IMR-90 (cell line): ENCODE data around the gene CDK6.

Experiments
- BHLHE40 ChIP-seq: fragments of 150-350 bp; IDR thresholded peaks from 2 replicates; pipeline ENCODE4 v1.6.1; 2016; ENCODE audit warnings: mild to moderate bottlenecking, low read depth, low read length
- CHD1 ChIP-seq: IDR thresholded peaks from 2 replicates; pipeline ENCODE4 v1.6.1; 2012; ENCODE audit warnings: low read depth, low read length, improper control_type of control experiment
- MAFK ChIP-seq: IDR thresholded peaks from 2 replicates; pipeline ENCODE4 v1.6.1; 2012; ENCODE audit warnings: low read depth, low read length, improper control_type of control experiment
- NFE2L2 ChIP-seq: fragments of 150-350 bp; IDR thresholded peaks from 2 replicates; pipeline ENCODE4 v1.6.1; 2016; ENCODE audit warnings: low read depth, mild to moderate bottlenecking, low read length
- POLR2A ChIP-seq: IDR thresholded peaks from 2 replicates; pipeline ENCODE4 v1.6.1; 2012; ENCODE audit warnings: mild to moderate bottlenecking, low read depth, low read length
- RAD21 ChIP-seq: IDR thresholded peaks from 2 replicates; pipeline ENCODE4 v1.6.1; 2012; ENCODE audit warnings: low read length, improper control_type of control experiment
- TF ChIP-seq, protein P1 (sequence below): conservative IDR thresholded peaks from 2 replicates; pipeline ENCODE4 v1.5.1; 2012; ENCODE audit warnings: mild to moderate bottlenecking, low read depth, low read length, improper control_type of control experiment

DNA sequence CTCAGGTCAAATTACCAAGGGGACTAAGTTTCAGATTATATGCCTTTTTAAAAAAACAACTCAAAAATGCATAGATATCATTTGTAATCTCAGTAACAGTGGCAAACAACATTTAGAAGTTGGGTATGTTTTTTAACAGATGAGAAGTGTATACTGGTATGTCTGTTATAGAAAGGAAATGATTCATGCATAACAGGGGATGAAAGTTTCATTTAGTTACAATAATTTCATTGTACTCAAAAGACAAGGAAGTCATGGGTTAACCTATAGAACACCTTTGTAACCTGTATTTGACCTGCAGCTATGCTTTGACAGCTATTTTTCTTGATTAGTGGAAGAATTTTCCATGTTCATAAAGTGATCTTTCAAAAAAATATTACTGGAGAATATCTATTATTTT lies 210.8 kb downstream of the CDK6 start:
- TF ChIP-seq, protein P1, sequence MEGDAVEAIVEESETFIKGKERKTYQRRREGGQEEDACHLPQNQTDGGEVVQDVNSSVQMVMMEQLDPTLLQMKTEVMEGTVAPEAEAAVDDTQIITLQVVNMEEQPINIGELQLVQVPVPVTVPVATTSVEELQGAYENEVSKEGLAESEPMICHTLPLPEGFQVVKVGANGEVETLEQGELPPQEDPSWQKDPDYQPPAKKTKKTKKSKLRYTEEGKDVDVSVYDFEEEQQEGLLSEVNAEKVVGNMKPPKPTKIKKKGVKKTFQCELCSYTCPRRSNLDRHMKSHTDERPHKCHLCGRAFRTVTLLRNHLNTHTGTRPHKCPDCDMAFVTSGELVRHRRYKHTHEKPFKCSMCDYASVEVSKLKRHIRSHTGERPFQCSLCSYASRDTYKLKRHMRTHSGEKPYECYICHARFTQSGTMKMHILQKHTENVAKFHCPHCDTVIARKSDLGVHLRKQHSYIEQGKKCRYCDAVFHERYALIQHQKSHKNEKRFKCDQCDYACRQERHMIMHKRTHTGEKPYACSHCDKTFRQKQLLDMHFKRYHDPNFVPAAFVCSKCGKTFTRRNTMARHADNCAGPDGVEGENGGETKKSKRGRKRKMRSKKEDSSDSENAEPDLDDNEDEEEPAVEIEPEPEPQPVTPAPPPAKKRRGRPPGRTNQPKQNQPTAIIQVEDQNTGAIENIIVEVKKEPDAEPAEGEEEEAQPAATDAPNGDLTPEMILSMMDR = no peak
- no peak for TF ChIP-seq POLR2A
- no peak for TF ChIP-seq RAD21
- no peak for TF ChIP-seq MAFK
- TF ChIP-seq CHD1 = no peak
- no peak for TF ChIP-seq BHLHE40
- TF ChIP-seq NFE2L2 = no peak
